Measurements from ENCODE around the gene ARMC2.

- TF ChIP-seq CTCF (IDR thresholded peaks at IDR 0.05; ENCODE audit: insufficient read depth, low read depth, low read length) (no peak), EZH2 (IDR thresholded peaks at IDR 0.05; ENCODE audit: insufficient read depth, low read length) (no peak)
These were observed 96.8 kb downstream of the ARMC2 start for GRCh38 chr6:108944707-108945680.
